ENCODE results near the gene ATP11B.

ATP11B gene

DNA sequence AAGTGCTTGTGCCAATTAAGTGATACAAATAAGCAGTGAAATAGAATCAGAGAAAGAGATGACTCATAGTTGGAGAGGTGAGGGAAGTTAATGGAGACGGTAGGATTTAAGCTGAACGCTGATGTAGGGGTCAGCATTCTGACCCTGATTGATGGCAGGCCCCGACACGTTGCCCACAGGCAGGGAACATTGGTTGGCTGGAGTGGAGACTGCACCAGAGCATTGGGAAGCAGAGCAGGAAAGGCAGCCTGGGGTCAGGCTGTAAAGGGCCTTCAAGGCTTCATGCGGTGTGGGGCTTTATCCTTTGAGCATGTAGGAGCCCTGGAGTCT is 118.4 kb downstream of the ATP11B start:
- no peak overlapping the region for H3K4me3 ChIP-seq (ENCODE audit: low read length)
- no peak for DNase-seq (ENCODE audit: low read depth)
- TF ChIP-seq CTCF (conservative IDR thresholded peaks at IDR 0.05; ENCODE audit: low read length) = no peak

DNA sequence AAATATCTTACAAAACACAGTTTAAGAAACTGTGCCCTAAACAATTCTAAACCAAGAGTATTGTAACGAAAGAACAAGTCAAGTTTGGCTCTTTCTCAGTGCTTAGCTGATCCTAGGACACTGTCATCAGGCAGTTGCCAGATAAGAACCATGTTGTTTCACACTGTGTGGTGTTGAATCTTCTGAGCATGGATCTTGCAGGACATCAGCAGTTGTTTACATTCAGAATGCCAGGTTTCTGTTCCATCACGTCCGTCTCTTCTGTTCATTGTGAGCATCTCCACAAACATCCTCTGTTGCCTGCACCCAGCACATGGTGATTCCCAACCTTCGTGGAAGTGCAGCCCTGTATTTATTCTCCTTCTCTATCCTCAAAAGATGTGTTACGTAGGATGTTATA is 119.2 kb downstream of the ATP11B start:
- no peak for DNase-seq (ENCODE audit: low read depth)
- H3K4me3 ChIP-seq (ENCODE audit: low read length) = no peak overlapping the region
- no peak for TF ChIP-seq CTCF (conservative IDR thresholded peaks at IDR 0.05; ENCODE audit: low read length)

GRCh38 chr3:182913889-182914288 is 120.6 kb downstream of the ATP11B start:
- H3K4me3 ChIP-seq (ENCODE audit: low read length) = no peak overlapping the region
- TF ChIP-seq CTCF (conservative IDR thresholded peaks at IDR 0.05; ENCODE audit: low read length) = no peak
- DNase-seq (ENCODE audit: low read depth) = no peak

DNA sequence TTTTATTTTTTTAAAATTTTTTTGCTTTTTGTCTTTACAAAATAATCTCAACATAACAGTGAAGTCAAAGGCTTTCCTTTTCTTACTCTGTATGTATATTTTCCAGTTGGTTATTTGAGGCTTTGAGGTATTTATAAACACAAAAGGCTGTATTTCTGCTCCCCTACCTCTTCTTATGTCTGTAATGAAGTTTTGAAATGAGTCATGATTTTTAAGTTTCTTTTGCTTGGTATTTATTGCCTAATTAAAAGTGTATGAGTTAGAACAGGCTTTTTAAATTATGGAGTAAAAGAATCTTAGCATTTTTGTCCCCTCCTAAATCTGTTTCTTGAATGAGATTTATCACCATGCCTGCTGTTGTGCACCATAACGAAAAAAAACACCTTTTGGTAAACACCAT is 121.0 kb downstream of the ATP11B start:
- no peak for TF ChIP-seq CTCF (conservative IDR thresholded peaks at IDR 0.05; ENCODE audit: low read length)
- no peak overlapping the region for H3K4me3 ChIP-seq (ENCODE audit: low read length)

DNA sequence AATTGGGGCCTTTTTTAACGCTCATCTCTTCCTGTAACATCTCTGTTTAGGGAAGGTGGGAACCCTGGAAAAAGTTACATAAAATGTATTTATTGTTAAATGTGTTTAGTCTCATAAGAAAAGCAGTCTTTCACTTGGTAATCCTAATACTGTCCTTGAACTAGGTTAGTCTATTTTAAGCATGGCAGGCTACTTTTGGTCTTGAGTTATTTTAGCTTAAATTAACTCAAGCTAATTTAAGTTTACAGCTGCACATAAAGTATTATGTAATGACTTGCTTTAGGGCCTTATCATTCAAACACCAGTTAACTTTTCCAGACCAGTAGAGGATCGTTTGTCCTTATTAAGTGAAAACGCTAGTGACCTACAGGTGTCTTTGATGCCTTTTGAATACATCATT is 123.8 kb downstream of the ATP11B start:
- no peak overlapping the region for H3K4me3 ChIP-seq (ENCODE audit: low read length)
- TF ChIP-seq CTCF (conservative IDR thresholded peaks at IDR 0.05; ENCODE audit: low read length) = no peak
- no peak for DNase-seq (ENCODE audit: low read depth)

More for the DNA sequence above, 121.0 kb downstream of the ATP11B start:
- peak; percentile 34 for DNase-seq (ENCODE audit: low read depth)

DNA sequence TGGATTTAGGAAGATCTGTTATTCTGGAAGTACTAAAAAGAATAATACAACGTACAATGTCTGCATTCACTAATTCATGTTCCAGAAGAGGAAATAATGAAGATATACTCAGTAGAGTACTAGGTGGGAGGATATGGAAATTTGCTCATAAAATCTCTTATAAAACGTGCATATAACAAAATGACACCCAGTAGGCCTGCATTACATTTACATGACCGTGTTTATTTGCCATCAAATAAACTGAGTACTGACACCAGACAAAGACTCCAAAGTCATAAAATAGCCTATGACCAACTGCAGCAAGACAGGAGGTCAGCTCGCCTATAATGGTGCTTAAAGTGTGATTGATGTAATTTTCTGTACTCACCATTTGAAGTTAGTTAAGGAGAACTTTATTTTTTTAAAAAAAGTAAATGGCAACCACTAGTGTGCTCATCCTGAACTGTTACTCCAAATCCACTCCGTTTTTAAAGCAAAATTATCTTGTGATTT is 126.6 kb downstream of the ATP11B start:
- H3K4me3 ChIP-seq (ENCODE audit: low read length) = no peak overlapping the region
- TF ChIP-seq CTCF (conservative IDR thresholded peaks at IDR 0.05; ENCODE audit: low read length) = no peak

DNA sequence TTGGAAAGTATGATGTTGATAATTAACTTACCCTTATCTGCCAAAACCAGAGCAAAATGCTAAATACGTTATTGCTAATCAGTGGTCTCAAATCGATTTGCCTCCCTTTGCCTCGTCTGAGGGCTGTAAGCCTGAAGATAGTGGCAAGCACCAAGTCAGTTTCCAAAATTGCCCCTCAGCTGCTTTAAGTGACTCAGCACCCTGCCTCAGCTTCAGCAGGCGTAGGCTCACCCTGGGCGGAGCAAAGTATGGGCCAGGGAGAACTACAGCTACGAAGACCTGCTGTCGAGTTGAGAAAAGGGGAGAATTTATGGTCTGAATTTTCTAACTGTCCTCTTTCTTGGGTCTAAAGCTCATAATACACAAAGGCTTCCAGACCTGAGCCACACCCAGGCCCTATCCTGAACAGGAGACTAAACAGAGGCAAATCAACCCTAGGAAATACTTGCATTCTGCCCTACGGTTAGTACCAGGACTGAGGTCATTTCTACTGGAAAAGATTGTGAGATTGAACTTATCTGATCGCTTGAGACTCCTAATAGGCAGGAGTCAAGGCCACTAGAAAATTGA is 127.3 kb downstream of the ATP11B start:
- no peak for DNase-seq (ENCODE audit: low read depth)
- no peak for TF ChIP-seq CTCF (conservative IDR thresholded peaks at IDR 0.05; ENCODE audit: low read length)

More for the DNA sequence above, 126.6 kb downstream of the ATP11B start:
- DNase-seq (ENCODE audit: low read depth) = no peak

More for the DNA sequence above, 127.3 kb downstream of the ATP11B start:
- no peak overlapping the region for H3K4me3 ChIP-seq (ENCODE audit: low read length)
